ENCODE results near the gene GDPGP1.
"Not testable (repeated sequence)": the region's sequence is repeated elsewhere in the genome, so short reads cannot be mapped to it uniquely, and the experiment has no call there.

Gene GDPGP1

GRCh38 chr15:90291679-90292356 is 57.8 kb downstream of the GDPGP1 start:
- H3K9me3 Mint-ChIP-seq: no peaks in the 10 kb centered on the region
- no peaks in the 10 kb centered on the region for H3K27me3 Mint-ChIP-seq
- no peak overlapping the region for H3K27ac Mint-ChIP-seq
- H3K4me3 Mint-ChIP-seq: no peak overlapping the region
- peaks cover 5% of the 10 kb centered on the region for H3K4me1 Mint-ChIP-seq
- no peaks in the 10 kb centered on the region for H3K36me3 Mint-ChIP-seq

GRCh38 chr15:90293040-90293810 is 59.2 kb downstream of the GDPGP1 start:
- H3K4me3 Mint-ChIP-seq, H3K36me3 Mint-ChIP-seq, H3K4me1 Mint-ChIP-seq, H3K27ac Mint-ChIP-seq, H3K9me3 Mint-ChIP-seq, H3K27me3 Mint-ChIP-seq: not testable (repeated sequence)

DNA sequence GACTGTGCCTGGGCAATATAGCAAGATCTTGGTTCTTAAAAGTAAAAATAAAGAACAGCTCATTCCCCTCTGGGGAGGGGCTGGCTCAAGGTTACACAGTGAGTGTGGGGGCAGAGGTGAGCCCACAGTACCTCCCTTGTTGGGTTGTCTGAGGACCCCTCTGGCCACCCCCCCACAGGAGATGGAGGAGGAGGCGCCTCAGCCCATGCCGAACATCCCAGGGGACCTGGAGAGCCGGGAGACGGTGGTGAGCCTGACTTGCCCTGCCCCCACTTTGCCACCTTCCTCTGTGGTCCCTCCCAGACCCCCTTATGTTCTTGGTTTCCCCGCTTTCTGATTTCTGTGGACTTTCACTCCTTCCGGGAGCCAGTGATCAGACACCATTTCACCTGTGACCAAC is 60.1 kb downstream of the GDPGP1 start:
- Mint-ChIP-seq H3K4me1 (peaks cover 5% of the 10 kb centered on the region), H3K9me3 (no peaks in the 10 kb centered on the region), H3K36me3 (no peaks in the 10 kb centered on the region), H3K4me3 (no peak overlapping the region), H3K27ac (no peak overlapping the region), H3K27me3 (no peaks in the 10 kb centered on the region)

DNA sequence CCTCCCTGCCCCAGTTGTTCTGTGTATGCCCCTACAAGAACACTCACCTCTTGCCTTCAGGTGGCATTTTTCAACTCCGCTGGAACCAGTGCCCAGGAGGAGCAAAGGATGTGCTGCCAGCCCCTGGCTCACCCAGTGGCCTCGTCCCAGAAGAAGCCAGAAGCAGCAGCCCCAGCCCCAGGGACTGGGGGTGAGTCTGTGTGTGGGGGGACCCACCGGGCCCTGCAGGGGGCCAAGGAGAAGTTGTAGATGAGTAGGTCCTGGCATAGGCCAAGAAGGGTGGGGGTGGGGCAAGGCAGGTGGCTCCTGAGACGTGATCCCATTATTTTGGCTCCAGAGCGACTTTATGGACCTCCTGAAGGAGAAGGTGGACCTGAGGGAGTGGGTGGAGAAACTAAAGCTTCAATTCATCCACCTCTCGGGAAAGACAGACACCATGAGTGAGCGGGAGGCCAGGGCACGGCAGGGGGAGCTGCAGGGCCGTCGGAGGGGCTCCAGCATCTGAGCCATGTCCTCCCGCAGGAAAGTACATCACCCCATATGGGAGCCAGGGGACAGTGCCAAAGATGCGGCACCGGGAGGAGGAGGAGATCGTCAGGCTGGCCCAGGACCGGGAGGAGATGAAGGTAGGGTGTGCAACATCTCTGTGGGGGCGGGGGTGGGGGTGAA is 60.7 kb downstream of the GDPGP1 start:
- Mint-ChIP-seq H3K27ac (no peak overlapping the region), H3K9me3 (no peaks in the 10 kb centered on the region), H3K4me1 (peaks cover 5% of the 10 kb centered on the region), H3K4me3 (no peak overlapping the region), H3K36me3 (no peaks in the 10 kb centered on the region), H3K27me3 (no peaks in the 10 kb centered on the region)

DNA sequence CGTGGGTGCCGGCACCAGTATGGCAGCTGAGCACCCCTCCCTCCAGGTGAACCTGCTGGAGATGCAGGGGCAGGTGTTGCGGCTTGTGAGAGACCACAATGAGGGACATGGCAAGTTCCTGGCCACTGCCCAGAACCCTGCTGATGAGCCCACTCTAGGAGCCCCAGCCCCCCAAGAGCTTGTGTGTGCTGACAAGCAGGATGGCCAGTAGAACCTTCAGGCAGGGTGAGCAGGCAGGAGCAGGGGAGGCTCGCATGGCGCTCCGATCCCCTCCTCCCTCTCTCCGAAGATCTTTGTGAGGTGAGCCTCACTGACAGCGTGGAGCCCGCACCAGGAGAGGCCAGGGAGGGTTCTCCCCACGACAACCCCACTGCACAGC is 61.2 kb downstream of the GDPGP1 start:
- Mint-ChIP-seq H3K4me1 (peaks cover 5% of the 10 kb centered on the region), H3K27ac (no peak overlapping the region), H3K36me3 (no peaks in the 10 kb centered on the region), H3K4me3 (no peak overlapping the region), H3K9me3 (no peaks in the 10 kb centered on the region), H3K27me3 (no peaks in the 10 kb centered on the region)
